Measurements from ENCODE around the gene UBAC2.

Gene UBAC2

DNA sequence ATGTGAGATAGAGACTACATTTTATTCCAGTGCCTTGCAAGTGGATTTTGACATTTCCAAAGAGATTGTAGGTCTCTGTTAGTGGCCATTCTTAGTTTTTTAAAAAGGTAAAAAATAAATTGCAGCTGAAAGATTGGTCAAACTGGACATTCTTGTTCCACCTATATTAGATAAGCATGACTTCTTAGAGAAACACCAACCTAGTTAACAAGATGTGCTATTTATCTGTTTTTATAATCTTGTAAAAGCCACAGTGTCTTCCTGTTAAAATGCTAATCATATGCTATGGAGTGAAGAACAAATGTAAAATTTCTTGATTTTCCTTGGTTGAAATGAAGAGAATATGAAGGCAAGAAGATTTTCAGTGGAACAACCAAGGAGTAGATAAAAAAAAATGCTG lies 140.0 kb downstream of the UBAC2 start:
- DNase-seq (ENCODE audit: low read depth) = no peak

DNA sequence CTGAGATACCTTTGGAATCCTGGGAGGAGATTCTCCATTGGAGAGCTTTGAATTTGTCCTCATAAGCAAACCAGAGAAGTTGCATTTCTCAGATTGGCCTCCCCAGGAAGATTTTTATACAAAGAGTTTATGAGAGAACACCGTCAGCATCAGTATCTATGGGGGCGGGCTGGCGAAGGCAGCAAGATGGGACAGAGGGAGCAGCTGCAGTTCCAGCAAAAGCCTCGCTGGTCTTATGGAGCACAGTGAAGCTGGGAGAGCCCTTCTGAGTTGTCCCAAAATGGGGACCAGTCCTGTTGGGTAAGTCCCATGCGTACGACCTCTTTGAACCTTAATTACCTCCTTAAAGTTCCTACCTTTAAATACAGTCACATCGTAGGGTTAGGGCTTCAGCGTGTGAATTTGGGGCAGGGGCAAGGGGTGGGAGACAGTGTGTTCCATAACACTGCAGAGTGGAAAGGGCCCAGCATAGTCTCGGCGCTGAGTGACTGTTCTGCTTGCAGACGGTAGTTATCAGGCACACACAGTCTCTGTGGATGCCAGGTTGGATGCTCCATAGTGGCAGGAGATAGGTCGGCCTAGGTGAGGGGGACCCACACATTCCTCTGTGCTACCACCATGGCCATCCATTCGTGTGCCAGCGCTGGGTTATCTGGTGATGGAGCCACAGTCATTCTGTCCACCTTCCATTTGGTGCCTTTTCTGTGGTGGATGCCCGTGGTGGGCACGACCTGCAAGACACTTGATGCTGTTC lies 141.5 kb downstream of the UBAC2 start:
- no peak for DNase-seq (ENCODE audit: low read depth)

DNA sequence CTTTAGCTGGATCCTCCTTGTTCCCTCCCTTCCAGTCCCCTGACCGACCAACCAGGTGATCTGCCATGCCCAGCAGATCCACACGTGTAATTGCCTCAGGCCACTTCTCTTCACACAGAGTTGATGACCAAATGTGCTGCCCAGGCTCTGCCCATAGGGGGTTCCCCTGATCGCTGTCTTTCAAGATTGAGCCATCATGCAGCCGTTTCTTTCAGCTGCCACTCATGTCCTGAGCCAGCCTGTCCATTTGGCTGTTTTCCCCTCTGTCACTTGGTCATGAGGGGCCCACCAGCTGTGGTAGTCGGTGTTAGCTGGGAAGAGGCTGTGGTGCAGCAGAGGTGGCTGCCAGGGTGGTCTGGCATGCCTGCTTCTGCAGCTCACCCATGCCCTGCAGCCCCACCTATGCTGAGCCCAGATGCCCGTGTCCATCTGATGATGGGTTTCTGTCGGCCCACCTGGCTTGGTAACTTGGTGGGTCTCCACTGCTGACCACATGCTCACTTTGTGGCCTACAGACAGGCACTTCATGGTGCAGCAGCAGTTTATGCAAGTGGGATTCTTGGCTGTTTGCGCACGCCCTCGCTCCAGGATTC lies 142.2 kb downstream of the UBAC2 start:
- DNase-seq (ENCODE audit: low read depth) = no peak

DNA sequence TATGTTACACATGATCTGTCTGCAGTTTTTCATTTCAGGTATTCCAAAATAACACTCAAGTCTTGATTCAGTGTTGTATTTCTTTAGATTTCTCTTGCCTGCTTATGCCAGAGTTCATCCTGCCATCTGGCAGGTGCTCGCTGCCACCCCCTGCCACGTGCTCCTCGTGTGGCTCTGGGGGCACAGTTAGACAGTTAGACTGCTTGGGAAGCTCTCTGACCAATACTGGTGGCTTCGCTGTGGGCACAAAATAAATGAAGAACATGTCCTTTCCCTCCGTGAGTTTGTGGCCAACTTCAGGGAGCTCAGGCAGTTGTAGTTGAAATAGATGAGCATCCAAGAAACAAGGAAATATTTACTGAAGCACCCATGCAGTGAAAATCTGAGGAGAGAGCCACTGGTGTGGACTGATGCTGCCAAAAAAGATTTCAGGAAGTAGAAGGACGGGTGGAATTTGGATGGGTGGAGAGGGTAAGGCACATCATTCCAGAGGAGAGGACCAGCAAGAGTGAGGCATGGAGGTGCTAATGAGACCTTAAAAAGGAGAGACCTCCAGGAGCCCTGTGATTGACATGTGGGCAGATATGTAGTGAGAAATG lies 144.1 kb downstream of the UBAC2 start:
- no peak for DNase-seq (ENCODE audit: low read depth)

DNA sequence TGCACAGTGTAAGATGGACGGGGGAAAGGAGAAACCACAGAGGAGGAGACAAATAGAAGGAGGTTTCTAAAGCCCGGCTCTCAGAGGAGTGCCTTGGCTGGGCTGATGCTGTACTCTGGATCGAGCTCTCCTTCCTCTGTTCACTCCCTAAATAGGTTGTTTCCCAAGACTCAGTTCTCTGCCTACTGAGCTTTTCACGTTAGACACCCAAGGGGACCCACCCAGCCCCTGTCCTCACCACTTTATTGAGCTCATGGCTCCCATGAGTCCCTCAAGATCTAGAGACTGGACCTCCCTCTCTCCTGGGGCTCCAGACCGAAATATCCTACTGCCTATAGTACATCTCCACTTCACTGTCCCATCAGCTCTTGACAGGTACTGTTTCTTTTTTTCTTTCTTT lies 144.7 kb downstream of the UBAC2 start:
- DNase-seq (ENCODE audit: low read depth) = no peak

DNA sequence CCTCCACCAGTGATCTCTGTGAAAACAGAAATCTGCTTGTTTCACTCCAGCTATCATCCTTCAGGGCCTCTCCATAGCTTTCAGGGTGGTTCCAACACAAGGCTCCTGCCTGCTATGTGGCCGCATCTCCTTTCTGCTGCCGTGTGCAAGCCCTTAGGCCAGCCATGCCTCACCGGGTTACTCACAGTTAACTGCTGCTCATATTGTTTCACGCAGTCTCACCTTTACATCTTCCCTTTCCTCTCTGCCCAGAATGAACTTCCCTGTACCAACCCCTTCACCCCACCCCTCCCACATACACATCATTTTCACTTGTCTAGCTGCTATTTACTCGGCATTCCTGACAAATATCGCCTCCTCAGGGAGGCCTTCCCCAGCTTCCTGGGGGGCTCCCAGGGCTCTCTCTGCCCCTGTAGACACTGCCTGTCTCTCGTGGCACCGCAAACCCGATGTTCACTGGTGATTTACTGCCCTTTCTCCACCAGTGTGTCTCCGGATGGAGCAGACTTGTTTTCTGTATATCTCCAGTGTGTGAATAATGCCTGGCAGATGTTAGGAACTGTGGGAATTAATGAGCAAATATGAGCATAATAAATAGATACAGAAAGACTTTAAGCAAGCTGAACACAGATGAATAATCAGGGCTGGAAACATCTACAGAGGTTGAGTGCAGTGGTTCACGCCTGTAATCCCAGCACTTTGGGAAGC lies 145.8 kb downstream of the UBAC2 start:
- no peak for DNase-seq (ENCODE audit: low read depth)

DNA sequence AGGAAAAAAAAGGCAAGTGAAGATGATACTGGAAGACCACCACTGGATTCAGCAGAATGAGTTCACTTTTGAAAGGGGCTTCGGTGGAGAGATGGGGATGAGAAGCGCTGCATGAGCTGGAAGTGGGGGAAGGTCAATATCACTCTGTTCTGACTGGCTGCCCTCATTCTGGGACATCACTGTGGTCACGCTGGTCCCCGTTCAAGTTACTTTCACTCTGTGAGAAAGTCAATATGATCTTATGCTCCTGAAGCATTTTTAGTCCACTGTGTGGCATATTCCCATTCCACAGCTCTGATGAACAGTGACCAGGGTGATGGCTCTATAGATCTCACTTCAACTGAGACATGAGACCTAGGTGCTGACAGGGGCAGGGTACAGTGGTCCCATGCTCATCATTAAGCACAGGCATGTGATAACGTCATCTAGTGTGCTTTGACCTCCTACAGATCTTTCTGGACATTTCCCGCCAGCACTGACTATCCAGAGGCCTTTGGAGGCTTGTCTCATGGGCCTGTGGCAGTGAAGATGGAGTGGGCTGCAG lies 146.8 kb downstream of the UBAC2 start:
- no peak for DNase-seq (ENCODE audit: low read depth)

DNA sequence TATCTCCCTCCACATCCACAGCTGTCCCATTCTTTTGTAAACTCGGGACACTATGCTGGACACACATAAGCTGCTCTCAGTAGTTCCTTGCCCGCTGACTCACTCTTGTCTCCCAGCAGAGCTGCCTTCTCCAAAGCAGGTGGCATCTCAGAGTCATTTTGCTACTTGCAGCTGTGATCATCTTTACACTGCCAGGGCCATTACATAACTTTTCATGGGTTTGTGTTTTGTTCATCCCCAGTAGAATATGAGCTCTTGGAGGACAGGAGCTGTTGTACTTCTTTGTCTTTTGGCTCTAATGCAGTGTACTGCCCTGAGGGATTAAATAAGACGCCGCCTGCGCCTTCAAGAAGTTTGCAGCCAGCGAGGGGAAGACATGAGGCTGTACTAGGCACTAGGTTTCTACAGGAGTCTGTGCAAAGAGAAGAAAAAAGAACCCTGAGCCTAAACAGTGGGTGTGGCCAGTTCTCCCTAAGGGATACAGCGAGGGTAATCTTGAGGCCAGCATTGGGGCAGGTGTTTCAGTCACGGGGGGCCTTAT lies 147.3 kb downstream of the UBAC2 start:
- DNase-seq (ENCODE audit: low read depth) = no peak

DNA sequence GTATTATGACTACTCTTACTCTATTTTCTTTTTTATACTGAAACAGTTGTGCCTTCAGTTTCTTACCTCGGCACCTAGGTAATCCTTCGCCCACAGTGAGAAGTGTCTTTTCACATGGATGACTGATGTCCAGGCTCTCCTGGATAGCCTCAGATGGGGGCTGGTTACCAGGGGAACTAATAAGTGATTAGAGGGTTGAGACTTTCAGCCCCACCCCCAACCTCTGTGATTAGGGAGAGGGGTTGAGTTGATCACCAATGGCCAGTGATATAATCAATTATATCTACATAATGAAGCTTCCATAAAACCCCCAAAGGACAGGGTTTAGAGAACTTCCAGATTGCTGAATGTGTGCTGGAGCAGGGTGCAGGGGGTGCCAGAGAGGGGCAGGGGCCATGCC lies 149.5 kb downstream of the UBAC2 start:
- no peak for DNase-seq (ENCODE audit: low read depth)

DNA sequence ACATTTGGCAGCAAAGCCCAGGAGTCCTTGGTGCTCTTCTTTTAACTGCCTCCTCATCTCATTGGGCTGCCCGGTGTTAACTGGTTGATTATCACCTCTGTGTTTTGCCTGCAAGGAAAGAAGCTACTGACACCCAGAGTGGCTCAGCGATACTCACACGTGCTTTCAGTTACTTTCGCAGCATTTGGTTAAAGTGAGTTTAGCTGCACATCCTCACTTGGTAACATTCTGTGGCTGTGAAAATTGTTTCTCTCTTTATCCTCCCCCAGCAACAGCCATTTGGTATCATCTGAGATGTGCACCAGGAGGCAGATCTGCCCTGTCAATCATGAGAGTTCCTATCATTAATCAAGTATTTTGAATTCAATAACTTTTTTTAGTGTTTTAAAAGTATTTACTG lies 151.1 kb downstream of the UBAC2 start:
- DNase-seq (ENCODE audit: low read depth) = no peak

DNA sequence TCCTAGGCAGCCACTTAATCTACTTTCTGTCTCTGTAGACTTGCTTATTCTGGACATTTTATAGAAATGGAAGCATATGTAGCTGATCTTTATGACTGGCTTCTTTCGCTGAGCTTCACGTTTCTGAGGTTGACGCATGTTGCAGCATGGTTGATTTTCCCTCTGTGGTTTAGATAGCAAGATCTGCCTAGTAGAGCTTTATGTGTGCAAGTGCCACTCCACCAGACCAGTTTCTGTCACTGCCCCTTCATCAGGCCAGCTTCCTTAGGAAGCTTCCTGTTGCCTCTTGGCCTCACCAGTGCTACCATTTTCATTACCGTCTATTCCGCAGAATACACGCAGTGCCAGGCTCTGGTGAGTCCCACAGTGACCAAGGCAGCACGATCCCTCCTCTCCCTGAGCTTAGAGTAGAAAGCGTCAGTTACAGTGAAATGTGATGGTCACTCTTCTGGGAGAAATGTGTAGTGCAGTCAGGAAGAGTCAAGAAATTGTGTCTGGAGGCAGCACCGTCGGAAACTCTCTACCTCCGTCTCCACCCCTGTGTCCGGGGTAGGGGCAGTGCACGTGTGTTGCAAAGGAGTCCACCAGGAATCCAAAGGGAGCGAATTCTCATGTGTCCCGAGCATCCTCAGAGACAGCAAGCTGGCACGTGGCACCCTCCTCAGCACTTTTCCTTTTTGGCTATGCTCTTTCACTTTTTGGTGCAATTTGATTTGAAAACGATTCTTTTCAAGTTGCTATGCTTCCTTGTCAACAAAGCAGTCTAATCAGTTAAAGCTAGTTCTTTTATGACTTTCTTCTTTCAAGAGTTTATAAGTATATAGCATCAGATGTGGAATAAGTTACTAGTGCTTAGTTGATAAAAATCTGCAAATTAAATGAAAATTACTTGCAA lies 151.9 kb downstream of the UBAC2 start:
- DNase-seq (ENCODE audit: low read depth) = no peak

DNA sequence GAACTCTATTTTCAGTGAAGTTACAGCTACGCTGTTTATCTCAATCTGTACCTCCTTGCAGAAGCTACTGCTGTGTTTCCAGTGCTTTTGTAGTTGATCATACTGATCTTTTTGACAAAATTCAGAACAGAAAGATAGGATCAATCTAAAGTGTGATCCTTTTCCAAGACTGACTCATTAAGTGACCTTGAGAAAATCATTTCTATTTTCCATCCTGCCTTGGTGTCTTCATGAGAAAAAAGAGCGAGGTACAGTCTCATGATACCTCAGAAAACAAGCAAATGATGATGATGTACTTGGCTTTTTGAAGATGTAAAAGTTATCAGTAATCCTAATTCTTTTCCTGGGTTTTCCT lies 152.6 kb downstream of the UBAC2 start:
- DNase-seq (ENCODE audit: low read depth) = no peak

DNA sequence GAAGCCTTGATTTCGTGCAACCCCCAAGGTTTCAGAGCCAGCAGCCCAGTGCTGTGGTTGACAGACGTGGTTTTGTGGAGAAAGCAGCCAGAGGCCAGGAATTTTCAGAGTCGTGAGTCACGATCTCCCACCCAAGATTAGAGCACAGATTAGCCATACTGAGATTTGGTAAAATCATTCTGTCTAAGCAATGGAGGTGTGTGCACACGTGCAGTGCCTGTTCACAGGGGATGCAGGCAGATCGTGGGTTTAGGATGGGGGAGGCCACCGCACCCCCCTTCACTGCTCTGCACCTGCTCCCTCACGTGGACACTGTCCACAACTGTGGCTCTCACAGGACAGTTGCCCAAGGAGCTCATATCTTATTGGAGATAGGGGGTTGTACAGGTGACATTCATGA lies 153.2 kb downstream of the UBAC2 start:
- DNase-seq (ENCODE audit: low read depth) = no peak

DNA sequence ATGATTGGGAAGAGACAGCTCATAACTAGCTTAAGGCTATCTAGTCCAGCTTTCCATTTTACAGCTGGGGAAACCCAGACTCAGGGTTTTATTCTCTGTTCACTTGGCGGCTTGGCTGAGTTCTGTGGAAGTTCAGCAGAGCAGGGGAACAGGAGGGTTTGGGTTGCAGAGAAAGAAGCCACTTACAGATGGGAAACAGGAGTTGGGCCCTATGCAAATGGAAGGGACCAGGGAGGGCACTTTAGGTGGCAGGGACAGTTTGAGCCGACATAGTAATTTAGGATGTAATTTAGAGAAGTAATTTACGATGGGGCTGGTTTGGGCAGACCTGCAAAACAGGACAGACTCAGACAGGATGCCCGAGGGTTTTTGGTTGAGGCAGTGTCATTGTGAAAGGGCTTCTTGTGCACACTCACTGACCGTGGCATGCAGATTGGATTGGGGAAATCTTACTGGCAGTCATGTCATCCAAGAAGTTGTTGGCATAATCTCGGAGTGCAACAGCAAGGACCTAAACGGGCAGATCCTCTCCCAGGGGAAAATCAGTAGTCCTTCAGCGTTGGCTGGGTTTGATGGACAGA lies 153.8 kb downstream of the UBAC2 start:
- DNase-seq (ENCODE audit: low read depth) = no peak

DNA sequence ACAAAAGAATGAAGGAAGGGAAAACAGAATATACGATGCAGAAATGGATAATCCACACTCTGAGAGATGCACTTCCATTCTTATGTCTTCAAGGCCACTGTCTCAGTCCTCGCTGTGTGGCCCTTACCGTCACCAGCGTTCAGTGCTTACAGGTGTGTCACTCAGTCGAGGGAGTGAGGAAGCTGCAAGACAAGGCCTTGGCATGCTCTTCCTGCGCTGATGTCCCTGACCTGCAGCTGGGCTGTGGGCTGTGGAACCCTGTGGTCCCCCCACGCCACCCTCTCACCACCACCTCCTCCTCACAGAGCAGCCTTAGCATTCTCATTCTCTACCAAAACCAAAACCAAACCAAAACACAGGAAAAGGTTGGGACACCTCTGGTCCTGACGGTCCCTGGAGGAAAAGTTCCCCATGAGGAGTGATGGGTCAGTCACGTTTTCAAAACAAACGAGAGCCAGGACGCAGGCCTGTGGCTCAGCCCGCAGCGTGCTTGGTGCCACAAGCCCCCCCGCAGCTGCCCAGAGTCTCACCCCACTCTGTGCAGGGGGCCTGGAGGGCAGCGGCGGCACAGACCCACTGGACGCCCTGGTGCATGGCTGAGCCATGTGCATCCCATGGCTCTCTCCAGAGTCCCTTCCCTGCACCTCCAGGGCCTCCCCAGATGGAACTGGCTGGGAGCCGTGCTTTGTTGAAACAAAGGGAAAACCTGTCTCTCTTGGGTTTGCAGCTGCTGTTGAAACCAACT lies 154.8 kb downstream of the UBAC2 start:
- no peak for DNase-seq (ENCODE audit: low read depth)

DNA sequence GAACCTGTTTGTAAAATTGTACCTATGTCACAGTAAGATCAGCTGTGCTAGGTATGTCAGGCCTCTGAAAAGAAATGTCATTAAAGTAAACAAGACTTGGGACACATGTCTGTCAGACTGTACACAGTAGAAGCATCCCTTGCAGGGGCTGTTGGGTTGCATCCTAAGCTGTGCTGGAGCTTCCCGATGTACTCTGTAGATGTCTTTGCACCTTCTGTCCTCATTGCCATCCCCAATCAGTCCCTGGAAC lies 155.3 kb downstream of the UBAC2 start:
- DNase-seq (ENCODE audit: low read depth) = no peak

DNA sequence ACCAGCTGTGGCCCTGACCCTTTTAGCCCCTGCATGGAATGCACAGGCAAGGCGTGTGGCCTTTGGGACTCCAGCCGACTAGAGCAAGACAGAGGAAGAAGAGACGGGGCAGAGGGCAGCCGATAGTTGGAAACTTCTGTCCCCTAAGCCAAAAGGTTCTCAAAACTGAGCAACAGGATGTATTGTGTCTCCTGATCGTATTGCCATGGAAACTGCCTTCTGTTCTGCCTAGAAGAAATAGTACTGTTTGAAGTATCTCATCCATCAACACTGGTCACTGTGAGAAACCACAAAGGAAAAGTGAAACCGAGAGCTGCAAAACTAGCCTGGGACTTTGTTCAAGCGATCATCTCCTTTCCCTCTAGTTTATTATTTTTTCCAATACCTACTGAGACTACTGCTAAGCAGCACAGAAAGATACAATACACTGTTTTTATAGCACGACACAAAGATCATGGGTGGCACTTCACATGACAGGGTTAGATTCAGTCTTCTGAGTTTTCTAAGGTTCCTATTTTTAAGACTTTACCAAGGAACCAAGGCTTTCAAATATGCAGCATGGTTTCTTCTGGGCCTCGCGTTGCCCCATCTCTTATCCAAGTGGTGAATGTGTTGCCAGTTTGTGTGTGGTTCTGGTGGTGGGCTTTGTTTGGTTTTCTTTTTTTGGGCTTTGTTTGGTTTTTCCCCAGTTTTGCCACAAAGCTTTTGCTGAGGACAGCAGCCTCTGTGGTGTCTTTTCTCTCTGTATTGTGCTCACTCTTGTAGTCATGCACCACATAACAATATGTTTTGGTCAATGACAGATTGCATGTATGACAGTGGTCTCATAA lies 155.8 kb downstream of the UBAC2 start:
- peak; percentile 77 for DNase-seq (ENCODE audit: low read depth)

DNA sequence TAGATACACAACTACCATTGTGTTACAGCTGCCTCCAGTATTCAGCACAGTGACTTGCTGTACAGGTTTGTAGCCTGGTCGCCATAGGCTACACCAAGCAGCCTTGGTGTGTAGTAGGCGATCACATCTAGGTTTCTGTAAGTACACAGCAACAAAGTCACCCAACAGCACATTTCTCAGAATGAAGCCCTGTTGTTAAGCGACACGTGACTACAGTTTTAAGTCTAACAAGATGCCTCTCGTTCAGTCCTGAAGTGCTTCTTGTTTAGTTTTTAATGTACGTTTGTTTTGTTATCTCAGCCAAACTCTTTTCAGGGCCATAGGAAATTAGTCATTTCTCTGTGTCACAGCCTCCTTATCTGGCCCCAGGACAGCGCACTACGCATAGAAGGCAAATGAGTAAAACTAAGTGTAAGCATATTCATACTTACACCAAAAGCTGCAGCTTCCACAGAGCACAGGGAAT lies 156.5 kb downstream of the UBAC2 start:
- DNase-seq (ENCODE audit: low read depth) = peak; percentile 28

DNA sequence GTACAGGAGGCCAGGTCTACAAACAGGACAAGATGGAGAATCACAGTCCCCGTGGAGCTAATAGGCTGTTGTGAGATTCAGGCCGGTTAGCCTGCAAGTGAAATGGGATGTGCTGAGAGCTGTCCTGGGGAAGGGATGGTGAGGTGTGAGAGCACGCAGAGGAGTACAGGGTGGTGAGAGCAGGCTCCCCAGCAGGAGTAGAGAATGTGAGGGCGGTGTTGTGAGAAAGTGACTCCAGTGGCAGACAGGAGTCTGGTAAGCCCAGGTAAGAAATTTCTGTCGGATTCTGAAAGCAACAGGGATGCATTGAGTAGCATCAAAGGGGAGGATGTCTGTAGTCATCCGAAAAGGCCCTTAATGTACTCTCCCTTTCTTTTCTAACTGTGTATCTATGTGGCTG lies 157.3 kb downstream of the UBAC2 start:
- DNase-seq (ENCODE audit: low read depth) = no peak

DNA sequence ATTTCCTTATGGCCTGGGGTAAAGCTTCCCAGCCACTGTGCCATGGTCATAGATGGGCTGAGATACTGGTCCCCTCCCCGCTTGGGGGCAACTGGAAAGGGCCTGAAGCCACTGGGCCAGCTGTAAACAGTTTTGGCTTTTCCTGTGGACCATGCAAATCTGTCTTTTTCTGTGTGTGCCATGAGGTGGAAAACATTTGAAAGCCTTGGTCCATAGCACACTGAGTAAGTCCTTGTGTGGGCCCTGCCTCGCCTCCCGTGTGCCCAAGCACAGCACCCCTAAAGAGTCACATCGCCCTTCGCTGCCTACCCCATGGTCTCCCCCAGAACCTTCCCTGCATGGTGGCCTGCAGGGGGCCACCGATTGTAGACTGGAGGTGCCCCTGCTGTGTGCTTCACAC lies 158.9 kb downstream of the UBAC2 start:
- no peak for DNase-seq (ENCODE audit: low read depth)

Measured in GM04504 (cell line).